Naive B cell (primary cell): ENCODE measurements around the gene PCCA. TPM values are rescaled to one million over a fixed set of nuclear protein-coding genes. Genes with fewer than 3 reads are reported as not detected.

Experiments
- ATAC-seq, 2 donors: fragments of 150-1000 bp; cut with Tn5 transposase; 2 replicates each; pipeline ENCODE4 v1.10.0; 2021; ENCODE audit warnings: low read depth in 2 of 2, mild to moderate bottlenecking in 2 of 2, moderate library complexity in 2 of 2
- DNase-seq: peaks from one replicate; pipeline ENCODE4 v3.0.0; 2022
- H3K27ac Mint-ChIP-seq, 6 donors: one replicate each; pipeline ENCODE4 v1.8.0; 2020 to 2022; ENCODE audit warnings: mild to moderate bottlenecking in 6 of 6, mixed read lengths in 6 of 6, moderate library complexity in 5 of 6, inconsistent platforms in 2 of 6
- H3K27me3 Mint-ChIP-seq, 3 donors: one replicate each; pipeline ENCODE4 v1.8.0; 2021 to 2022; ENCODE audit warnings: mixed read lengths in 3 of 3, mild to moderate bottlenecking in 1 of 3
- H3K36me3 Mint-ChIP-seq, 2 donors: one replicate each; pipeline ENCODE4 v1.8.0; 2020 to 2022; ENCODE audit warnings: mixed read lengths in 2 of 2, inconsistent platforms in 1 of 2, mild to moderate bottlenecking in 1 of 2
- H3K4me1 Mint-ChIP-seq, 3 donors: one replicate each; pipeline ENCODE4 v1.8.0; 2020 to 2022; ENCODE audit warnings: mixed read lengths in 3 of 3, inconsistent platforms in 1 of 3, mild to moderate bottlenecking in 1 of 3, moderate library complexity in 1 of 3
- H3K4me3 Mint-ChIP-seq, 8 donors: one replicate each; pipeline ENCODE4 v1.8.0; 2020 to 2022; ENCODE audit warnings: mild to moderate bottlenecking in 8 of 8, mixed read lengths in 8 of 8, moderate library complexity in 8 of 8, inconsistent platforms in 2 of 8
- H3K9me3 Mint-ChIP-seq, 7 donors: one replicate each; pipeline ENCODE4 v1.8.0; 2020 to 2022; ENCODE audit warnings: mixed read lengths in 7 of 7, mild to moderate bottlenecking in 5 of 7, inconsistent platforms in 2 of 7, moderate library complexity in 1 of 7
- polyA plus RNA-seq, 6 donors: library from polyadenylated mRNA; unstranded; fragments of 300-500 nt; fragmentation: Illumina TruSeq; gene quantifications; one replicate each; pipeline ENCODE4 v1.2.3, GENCODE V29; 2021; ENCODE audit warnings: low read depth in 6 of 6

PCCA gene
- polyA plus RNA-seq, 6 donors from 2014 or later: 2.4 to 8.4 (median 4.6) TPM

DNA sequence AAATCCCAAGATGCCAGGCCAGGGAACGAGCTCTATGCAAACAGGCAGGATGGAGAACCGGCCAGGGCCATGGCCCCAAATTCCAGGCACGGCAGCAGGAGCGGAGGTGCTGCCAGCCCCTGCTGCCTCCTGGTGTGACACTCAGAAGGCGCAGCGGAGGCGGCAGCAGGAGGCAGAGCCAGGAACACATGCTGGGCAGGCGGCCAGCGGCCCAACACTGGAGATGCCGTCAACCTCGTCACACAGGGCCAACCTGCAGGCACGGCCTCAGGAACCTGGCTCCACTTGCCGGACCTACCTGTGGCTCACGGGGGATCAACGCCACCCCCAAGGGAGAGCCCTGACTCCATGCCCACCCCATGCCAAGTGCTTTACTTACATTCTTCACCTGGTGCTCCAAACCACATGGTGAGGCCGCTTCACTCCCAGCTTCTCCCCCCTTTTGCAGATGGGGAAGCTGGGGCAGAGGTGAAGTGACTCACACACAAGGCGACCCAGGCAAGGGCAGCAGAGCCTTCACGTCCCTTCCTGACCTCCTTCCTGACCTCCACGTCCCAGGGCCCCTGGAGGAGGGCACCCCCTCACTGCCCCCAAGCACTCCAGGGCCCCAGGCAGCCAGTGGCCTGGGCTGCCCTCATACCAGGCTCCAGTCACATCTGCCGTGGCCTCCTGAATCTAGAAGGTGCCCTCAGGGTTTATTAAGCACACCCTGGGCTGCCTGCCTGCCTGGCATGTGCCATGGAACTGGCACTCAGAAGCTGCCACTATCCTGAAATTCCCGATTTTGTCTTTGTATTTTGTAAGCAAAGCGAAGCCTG, 456.2 kb downstream of the PCCA start:
- no peaks in the 10 kb centered on the region for H3K27me3 Mint-ChIP-seq
- H3K4me1 Mint-ChIP-seq: peaks cover 4 to 13% (median 6%) of the 10 kb centered on the region in 3 donors
- no peaks in the 10 kb centered on the region for H3K9me3 Mint-ChIP-seq
- DNase-seq: no peak
- H3K4me3 Mint-ChIP-seq: no peak overlapping the region
- no peak overlapping the region for H3K27ac Mint-ChIP-seq
- H3K36me3 Mint-ChIP-seq: peaks cover 8 to 10% of the 10 kb centered on the region in 2 donors
- ATAC-seq: no peak

DNA sequence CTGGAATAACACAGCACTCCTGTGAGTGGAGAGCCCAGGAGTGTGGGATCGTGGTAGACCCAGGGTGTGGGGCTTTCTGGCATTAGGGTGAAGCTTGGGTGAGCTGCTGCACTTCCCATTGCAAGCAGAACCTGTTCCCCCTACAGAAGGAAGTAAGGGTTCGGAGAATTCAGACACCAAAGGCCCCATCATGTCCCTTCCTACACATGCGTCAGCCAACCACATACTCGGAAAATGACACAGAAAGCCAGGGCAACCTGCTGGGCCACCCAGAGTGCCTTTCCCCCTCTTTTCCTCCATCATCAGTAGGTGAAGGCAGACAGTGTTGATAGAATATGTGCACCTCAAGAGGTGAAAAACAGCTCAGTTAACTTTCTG, 456.8 kb downstream of the PCCA start:
- Mint-ChIP-seq H3K36me3 (peaks cover 2 to 4% of the 10 kb centered on the region in 2 donors), H3K27ac (no peak overlapping the region), H3K4me1 (peaks cover 4 to 13% (median 6%) of the 10 kb centered on the region in 3 donors), H3K27me3 (no peaks in the 10 kb centered on the region), H3K9me3 (no peaks in the 10 kb centered on the region), H3K4me3 (no peak overlapping the region)
- no peak for DNase-seq
- no peak for ATAC-seq

DNA sequence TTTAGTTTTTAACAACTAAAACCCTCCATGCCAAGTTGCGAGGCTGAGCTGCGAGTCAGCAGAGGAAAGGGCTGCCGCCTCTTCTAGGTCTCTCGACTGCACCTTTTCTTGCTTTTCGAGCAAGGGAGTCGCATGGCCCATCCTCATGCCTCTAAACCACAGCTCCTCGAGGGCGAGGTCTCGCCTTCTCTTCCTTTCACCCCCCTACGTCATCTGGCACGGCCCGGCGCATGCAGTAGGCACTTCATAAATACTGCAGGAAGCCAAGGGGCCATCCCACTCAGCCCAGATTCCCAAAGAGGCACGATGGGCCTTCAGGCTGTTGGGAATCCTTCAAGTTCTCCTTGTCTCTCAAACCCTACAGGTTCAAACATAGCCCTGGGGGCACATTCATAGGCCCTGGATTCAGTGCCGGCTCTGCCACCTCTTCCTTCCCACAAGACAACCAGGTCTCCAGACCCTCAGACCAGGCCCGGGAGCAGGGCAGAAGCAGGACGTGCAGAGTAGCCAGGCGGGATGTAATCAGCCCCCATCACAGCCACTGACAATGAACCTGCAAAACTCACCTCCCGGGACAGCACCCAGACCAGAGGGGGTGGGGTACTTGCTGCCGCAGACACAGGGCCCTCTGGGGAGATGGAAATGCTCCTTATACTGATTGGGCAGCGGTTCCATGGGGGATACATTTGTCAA, 458.0 kb downstream of the PCCA start:
- DNase-seq: no peak
- Mint-ChIP-seq H3K27ac (no peak overlapping the region), H3K27me3 (no peaks in the 10 kb centered on the region), H3K9me3 (no peaks in the 10 kb centered on the region), H3K36me3 (peaks cover 0 to 4% of the 10 kb centered on the region in 2 donors), H3K4me1 (peaks cover 4 to 13% (median 6%) of the 10 kb centered on the region in 3 donors), H3K4me3 (no peak overlapping the region)
- ATAC-seq: no peak

DNA sequence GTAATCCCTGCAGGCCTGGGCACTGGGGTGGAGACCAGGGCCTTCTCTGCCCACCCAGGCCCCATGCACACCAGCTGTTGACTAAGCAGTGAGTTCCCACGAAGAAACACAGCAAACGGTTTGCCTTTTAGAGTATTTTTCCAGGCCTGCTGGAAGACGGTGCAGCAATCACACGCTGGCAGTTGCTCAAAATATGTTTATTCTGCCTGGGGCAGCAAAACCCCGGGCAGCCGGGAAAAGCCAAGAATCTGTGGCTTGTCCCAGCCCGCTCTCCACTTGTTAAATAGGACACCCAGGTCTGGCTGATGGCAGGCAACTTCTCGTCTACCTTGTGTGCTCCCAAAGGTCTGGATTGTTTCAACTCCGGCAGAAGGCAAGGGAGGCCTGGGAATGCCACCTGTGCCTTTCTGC, 458.9 kb downstream of the PCCA start:
- H3K27ac Mint-ChIP-seq: peak overlapping the region in 1 of 6 donors; percentile 63
- ATAC-seq: no peak
- H3K36me3 Mint-ChIP-seq: peaks cover 0 to 4% of the 10 kb centered on the region in 2 donors
- H3K4me1 Mint-ChIP-seq: peaks cover 2 to 8% (median 2%) of the 10 kb centered on the region in 3 donors
- no peak for DNase-seq
- H3K9me3 Mint-ChIP-seq: no peaks in the 10 kb centered on the region
- no peaks in the 10 kb centered on the region for H3K27me3 Mint-ChIP-seq
- no peak overlapping the region for H3K4me3 Mint-ChIP-seq

DNA sequence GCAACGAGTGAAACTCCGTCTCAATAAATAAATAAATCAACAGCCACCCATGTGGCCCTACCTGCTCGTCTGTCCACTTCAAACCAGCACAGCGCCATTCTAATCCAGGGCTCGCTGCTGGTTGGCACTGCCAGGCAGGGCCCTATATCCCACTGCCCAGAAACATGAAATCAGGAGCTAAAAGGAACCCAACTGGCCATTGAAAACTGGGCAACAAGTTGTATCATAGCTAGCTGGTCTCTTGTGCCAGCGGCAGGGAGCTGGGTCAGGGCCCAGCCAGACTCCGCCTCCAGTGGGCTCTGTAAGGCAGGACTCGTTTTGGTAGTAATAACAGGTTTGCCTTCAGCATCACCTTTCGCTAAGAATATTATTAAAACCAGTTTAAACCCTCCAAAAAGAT, 460.4 kb downstream of the PCCA start:
- no peak overlapping the region for H3K4me3 Mint-ChIP-seq

DNA sequence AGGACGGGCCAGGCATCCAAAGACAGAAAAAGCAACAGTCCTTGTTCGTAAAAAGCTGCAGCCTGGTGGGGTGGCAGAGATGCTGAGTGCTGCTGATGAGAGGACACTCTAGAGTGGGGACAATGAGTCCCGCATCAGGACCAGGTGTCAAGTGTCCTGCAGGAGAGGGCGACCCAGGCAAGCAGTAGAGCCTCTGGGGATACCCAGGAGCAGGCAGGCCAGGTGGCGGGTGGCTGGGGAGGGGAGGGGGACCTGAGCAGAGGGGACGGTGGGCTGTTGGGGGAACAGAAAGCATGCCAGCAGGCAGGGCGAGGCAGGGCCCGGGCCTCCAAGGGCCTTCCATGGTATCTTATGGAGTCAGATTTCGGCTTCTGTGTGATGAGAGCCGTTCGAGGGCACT, 463.9 kb downstream of the PCCA start:
- no peaks in the 10 kb centered on the region for H3K27me3 Mint-ChIP-seq

More for the DNA sequence above, 460.4 kb downstream of the PCCA start:
- Mint-ChIP-seq H3K9me3 (peaks cover 0 to under 1% (median 0%) of the 10 kb centered on the region in 7 donors), H3K27me3 (no peaks in the 10 kb centered on the region), H3K36me3 (peaks cover 0 to 4% of the 10 kb centered on the region in 2 donors), H3K27ac (no peak overlapping the region), H3K4me1 (peaks cover 0 to 4% (median 0%) of the 10 kb centered on the region in 3 donors)
- DNase-seq: no peak
- no peak for ATAC-seq

DNA sequence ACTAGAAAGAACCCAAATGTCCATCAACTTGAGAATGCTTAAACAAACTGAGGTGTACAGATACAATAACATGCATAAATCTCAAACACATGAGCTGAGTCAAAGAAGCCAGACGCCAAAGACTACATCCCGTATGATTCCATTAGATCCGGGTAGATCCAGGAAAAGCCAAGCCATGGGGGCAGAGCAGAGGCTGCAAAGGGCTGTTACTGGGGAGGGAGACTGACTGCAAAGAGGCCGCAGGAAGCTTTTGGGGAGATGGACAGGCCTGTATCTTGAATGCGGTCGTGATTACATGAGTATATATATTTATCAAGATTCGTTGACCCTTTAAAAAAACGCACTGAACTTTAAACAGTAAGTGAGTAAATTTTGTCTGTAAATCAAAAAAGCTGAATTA, 471.0 kb downstream of the PCCA start:
- peaks cover under 1 to 5% of the 10 kb centered on the region in 2 donors for H3K36me3 Mint-ChIP-seq
- H3K4me3 Mint-ChIP-seq: no peak overlapping the region
- H3K4me1 Mint-ChIP-seq: peaks cover 0 to 4% (median 0%) of the 10 kb centered on the region in 3 donors
- H3K27me3 Mint-ChIP-seq: no peaks in the 10 kb centered on the region
- H3K9me3 Mint-ChIP-seq: peaks cover 0 to under 1% (median under 1%) of the 10 kb centered on the region in 7 donors
- ATAC-seq: no peak
- H3K27ac Mint-ChIP-seq: no peak overlapping the region
- no peak for DNase-seq

More for the DNA sequence above, 463.9 kb downstream of the PCCA start:
- Mint-ChIP-seq H3K4me3 (no peak overlapping the region), H3K4me1 (no peaks in the 10 kb centered on the region), H3K36me3 (peaks cover 6 to 9% of the 10 kb centered on the region in 2 donors), H3K27ac (no peak overlapping the region), H3K9me3 (peaks cover 0 to 6% (median 4%) of the 10 kb centered on the region in 7 donors)
- DNase-seq: no peak
- ATAC-seq: no peak

DNA sequence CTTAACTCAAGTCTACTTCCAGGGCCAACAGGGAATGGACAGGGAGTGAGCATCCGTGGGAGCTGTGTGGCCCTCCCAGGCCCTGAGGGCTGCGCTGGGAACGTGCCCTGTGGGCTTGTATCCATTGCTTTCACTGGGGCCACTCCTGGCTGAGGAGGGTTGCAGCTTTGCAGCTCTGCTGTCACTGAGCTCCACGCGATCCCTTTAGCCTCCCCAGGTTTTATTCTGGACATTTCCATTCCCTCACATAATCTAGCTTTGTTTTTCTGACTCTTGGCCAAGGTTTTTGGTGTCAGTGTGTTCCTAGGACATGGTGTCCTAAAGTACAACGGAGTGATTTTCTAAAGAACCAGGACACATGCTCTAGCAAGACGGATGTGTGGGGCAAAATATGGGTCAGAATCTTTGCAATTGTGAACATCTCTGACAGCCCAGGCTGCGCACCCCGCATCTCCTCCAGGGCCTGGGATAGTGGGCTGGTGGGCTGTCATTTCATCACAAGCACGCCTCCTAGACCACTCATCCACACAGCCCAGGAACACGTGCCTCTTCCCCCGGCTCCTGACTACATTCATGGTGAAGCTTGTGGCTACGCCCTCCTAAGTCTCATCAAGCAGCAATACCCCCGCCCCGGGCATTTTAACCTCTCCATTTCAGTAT, 471.7 kb downstream of the PCCA start:
- Mint-ChIP-seq H3K27me3 (no peaks in the 10 kb centered on the region), H3K4me1 (peaks cover 0 to 4% (median 0%) of the 10 kb centered on the region in 3 donors)

DNA sequence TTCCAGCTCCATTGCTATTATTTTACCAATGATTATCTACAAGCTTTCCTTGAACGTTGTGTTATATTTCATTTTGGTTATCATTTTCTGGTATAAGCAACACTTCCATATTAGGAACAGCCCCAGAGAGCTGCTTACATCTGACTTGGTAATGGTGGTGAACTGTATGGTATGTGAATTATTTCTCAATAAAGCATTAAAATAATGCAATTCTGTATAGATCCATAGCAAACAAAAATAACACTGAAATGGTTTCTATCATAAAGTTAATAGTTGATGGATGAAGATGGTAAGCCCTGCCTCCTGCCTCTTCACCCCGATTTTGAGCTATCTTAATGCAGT, 472.2 kb downstream of the PCCA start:
- no peak for ATAC-seq
- Mint-ChIP-seq H3K27me3 (no peaks in the 10 kb centered on the region), H3K4me1 (peaks cover 0 to 4% (median 0%) of the 10 kb centered on the region in 3 donors), H3K4me3 (no peak overlapping the region), H3K9me3 (peaks cover 0 to 1% (median 0%) of the 10 kb centered on the region in 7 donors), H3K36me3 (peaks cover 5 to 9% of the 10 kb centered on the region in 2 donors), H3K27ac (peak overlapping the region in 1 of 6 donors; percentile 7)
- no peak for DNase-seq

More for the DNA sequence above, 471.7 kb downstream of the PCCA start:
- Mint-ChIP-seq H3K36me3 (peaks cover 4% of the 10 kb centered on the region in 2 donors), H3K9me3 (no peaks in the 10 kb centered on the region), H3K4me3 (no peak overlapping the region), H3K27ac (no peak overlapping the region)
- ATAC-seq (no peak), DNase-seq (no peak)

DNA sequence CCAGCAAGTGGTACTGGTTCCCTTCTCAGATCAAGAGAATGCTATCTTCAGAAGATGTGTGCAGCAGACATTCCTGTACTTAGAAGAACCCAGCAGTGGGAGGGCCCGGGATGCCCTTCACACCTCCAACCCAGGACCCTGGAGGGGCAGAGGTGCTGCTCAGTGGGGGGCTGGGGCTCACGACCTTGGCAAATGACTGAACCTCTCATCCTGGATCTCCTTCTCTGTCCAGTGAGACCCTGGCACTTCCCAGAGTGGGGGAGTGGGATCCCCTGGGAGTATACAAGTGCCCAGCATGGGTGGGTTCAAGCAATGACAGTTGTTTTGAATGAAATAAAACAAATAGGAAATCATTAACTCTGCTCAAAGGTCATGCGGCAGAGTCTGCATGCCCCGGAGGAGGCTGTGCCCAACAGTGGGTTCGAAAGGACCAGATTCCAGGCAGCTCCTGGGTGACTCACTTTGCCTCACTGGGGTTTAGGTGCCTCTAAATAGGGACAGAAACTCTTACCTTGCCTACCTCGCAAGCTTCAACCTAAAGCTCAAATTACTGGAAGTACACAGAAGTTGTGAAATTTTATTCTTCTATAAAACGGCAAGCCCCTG, 472.8 kb downstream of the PCCA start:
- no peak for DNase-seq
- Mint-ChIP-seq H3K9me3 (peaks cover 0 to 6% (median 0%) of the 10 kb centered on the region in 7 donors), H3K36me3 (peaks cover 11 to 15% of the 10 kb centered on the region in 2 donors), H3K27ac (no peak overlapping the region), H3K4me3 (no peak overlapping the region), H3K27me3 (no peaks in the 10 kb centered on the region), H3K4me1 (peaks cover 0 to 4% (median 0%) of the 10 kb centered on the region in 3 donors)
- no peak for ATAC-seq

DNA sequence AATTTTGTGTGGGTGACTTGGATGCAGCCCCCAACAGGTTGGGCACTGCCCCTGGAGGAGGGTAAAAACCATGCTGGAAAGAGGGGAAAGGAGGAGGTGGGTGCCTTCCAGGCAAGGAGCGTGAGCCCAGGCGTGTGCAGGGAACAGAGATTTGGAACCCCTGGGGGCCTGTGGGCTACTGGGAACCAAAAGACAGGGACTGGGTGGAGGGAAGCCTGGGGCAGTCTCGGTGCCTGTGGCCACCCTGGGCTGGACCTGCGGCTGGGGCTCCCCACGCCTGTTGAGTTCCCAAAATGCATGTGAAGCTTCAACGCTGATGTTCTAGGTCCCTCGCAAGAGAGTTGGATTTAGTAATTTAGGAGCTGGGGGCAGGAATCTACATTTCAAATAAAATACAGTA, 474.9 kb downstream of the PCCA start:
- Mint-ChIP-seq H3K9me3 (peaks cover 0 to 6% (median 0%) of the 10 kb centered on the region in 7 donors), H3K27me3 (no peaks in the 10 kb centered on the region), H3K27ac (no peak overlapping the region), H3K4me3 (no peak overlapping the region), H3K36me3 (peaks cover 19 to 22% of the 10 kb centered on the region in 2 donors), H3K4me1 (no peaks in the 10 kb centered on the region)
- DNase-seq (no peak), ATAC-seq (no peak)

DNA sequence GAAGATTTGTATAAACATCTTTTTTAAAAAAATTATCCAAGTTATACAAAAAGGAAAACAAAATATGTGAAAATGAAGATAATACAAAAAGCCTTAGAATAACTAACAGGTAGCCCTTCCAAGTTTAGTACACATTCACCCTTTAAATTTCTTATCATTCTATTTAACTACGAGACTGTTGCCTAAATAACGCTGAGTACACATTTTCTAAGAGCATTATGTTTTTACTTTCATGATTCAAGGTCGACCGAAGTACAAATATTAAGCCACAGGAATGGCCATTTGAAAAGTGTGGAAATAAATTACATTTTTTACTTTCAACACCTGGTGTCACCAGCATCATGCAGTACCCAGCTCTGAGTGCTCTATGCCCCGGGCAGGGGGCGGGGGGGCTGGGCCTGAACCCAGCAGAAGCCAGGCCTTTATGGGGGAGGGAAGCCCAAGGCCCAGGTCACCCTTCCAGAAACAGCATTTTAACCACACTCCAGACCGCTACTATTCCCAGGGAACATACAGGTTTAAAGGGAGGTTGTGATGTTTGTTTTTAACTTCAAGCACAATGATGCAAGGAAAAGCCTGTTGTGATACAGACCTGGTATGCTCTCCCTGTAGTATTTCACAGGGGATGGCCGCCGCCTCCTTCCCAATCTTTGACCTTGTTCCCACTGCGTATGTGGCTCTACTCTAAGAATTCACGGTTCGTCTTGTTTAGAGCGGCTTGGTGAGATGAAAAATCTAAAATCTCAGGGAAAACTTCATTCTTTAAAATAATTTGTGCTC, 475.7 kb downstream of the PCCA start:
- Mint-ChIP-seq H3K36me3 (peaks cover 19 to 22% of the 10 kb centered on the region in 2 donors), H3K27me3 (no peaks in the 10 kb centered on the region), H3K27ac (peak overlapping the region in 1 of 6 donors; percentile 50), H3K4me3 (no peak overlapping the region), H3K9me3 (peaks cover 0 to 6% (median 0%) of the 10 kb centered on the region in 7 donors), H3K4me1 (no peaks in the 10 kb centered on the region)
- DNase-seq: no peak
- ATAC-seq: no peak
